ENCODE data around the gene PRDM15. TPM values are rescaled to one million over a fixed set of nuclear protein-coding genes. Genes with fewer than 3 reads are reported as not detected.

The PRDM15 gene
- total and polyA plus RNA-seq, 2 experiments from 2014 or later, result 2.3 to 4.2 TPM

- H3K36me3 ChIP-seq (ENCODE audit: low read depth), result peaks cover 6% of the 10 kb centered on the region; the same call in 1 of the 2 replicates
- no peak overlapping the region for H3K4me2 ChIP-seq (ENCODE audit: unreplicated experiment)
- WGBS, 2 experiments (ENCODE audit: low coverage in 1 of 2, low lambda C conversion rate in 2 of 2, missing lambda C conversion rate in 2 of 2), result 89 to 90% methylated on average over 21 of the region's 21 CpGs
- in situ Hi-C loops (cut with MboI), result no loop called here
- no peak for DNase-seq
- no peaks in the 10 kb centered on the region for H3K9me3 ChIP-seq (ENCODE audit: low read depth)
- H3K4me3 ChIP-seq, result no peak overlapping the region
- no peaks in the 10 kb centered on the region for H3K9me2 ChIP-seq (ENCODE audit: insufficient read depth)
- no peak overlapping the region for H3K9ac ChIP-seq
- no peaks in the 10 kb centered on the region for H3K27me3 ChIP-seq (replicated peaks; ENCODE audit: insufficient read depth)
- no peaks in the 10 kb centered on the region for H4K20me1 ChIP-seq (ENCODE audit: insufficient read depth)
- no peaks in the 10 kb centered on the region for H3K79me2 ChIP-seq (ENCODE audit: insufficient read depth)
- H2AFZ ChIP-seq, result no peak overlapping the region
- TF ChIP-seq EZH2 (IDR thresholded peaks at IDR 0.05; ENCODE audit: insufficient read depth, poor library complexity, severe bottlenecking) (no peak), EZH2phosphoT487 (IDR thresholded peaks at IDR 0.05; ENCODE audit: insufficient read depth, low read depth) (no peak)
- no peak overlapping the region for H3K27ac ChIP-seq
- no peaks in the 10 kb centered on the region for H3K4me1 ChIP-seq (ENCODE audit: insufficient read depth)
- no peaks in the 10 kb centered on the region for H3F3A ChIP-seq (ENCODE audit: insufficient read depth)
These were observed 26.8 kb downstream of the PRDM15 start for GRCh38 chr21:41852151-41852928.

GRCh38 chr21:41851090-41851790 lies 27.9 kb downstream of the PRDM15 start:
- DNase-seq, result no peak
- Histone ChIP-seq H3K36me3 (ENCODE audit: low read depth) (0 out of 2 replicates have a peak, but pooled peaks cover under 1% of the 10 kb centered on the region), H3K9me2 (ENCODE audit: insufficient read depth) (no peaks in the 10 kb centered on the region), H3K9me3 (ENCODE audit: low read depth) (no peaks in the 10 kb centered on the region), H2AFZ (no peak overlapping the region), H3K79me2 (ENCODE audit: insufficient read depth) (no peaks in the 10 kb centered on the region), H3K4me2 (ENCODE audit: unreplicated experiment) (no peak overlapping the region), H3K27me3 (replicated peaks; ENCODE audit: insufficient read depth) (no peaks in the 10 kb centered on the region), H3K4me3 (no peak overlapping the region), H3F3A (ENCODE audit: insufficient read depth) (no peaks in the 10 kb centered on the region), H3K27ac (no peak overlapping the region), H3K4me1 (ENCODE audit: insufficient read depth) (no peaks in the 10 kb centered on the region), H3K9ac (no peak overlapping the region), H4K20me1 (ENCODE audit: insufficient read depth) (no peaks in the 10 kb centered on the region)
- WGBS, 2 experiments (ENCODE audit: low coverage in 1 of 2, low lambda C conversion rate in 2 of 2, missing lambda C conversion rate in 2 of 2), result 93 to 95% methylated on average over 23 of the region's 23 CpGs
- in situ Hi-C loops (cut with MboI), result no loop called here
- TF ChIP-seq EZH2 (IDR thresholded peaks at IDR 0.05; ENCODE audit: insufficient read depth, poor library complexity, severe bottlenecking) (no peak), EZH2phosphoT487 (IDR thresholded peaks at IDR 0.05; ENCODE audit: insufficient read depth, low read depth) (no peak)

GRCh38 chr21:41850085-41850484 lies 29.1 kb downstream of the PRDM15 start:
- Histone ChIP-seq H2AFZ (no peak overlapping the region), H4K20me1 (ENCODE audit: insufficient read depth) (no peaks in the 10 kb centered on the region), H3K4me2 (ENCODE audit: unreplicated experiment) (no peak overlapping the region), H3K27me3 (replicated peaks; ENCODE audit: insufficient read depth) (no peaks in the 10 kb centered on the region), H3K9ac (no peak overlapping the region), H3K36me3 (ENCODE audit: low read depth) (no peaks in the 10 kb centered on the region), H3F3A (ENCODE audit: insufficient read depth) (no peaks in the 10 kb centered on the region), H3K9me2 (ENCODE audit: insufficient read depth) (no peaks in the 10 kb centered on the region), H3K27ac (no peak overlapping the region), H3K4me3 (no peak overlapping the region), H3K9me3 (ENCODE audit: low read depth) (no peaks in the 10 kb centered on the region), H3K79me2 (ENCODE audit: insufficient read depth) (no peaks in the 10 kb centered on the region), H3K4me1 (ENCODE audit: insufficient read depth) (no peaks in the 10 kb centered on the region)
- 84 to 89% methylated on average over 9 of the region's 9 CpGs for WGBS, 2 experiments (ENCODE audit: low coverage in 1 of 2, low lambda C conversion rate in 2 of 2, missing lambda C conversion rate in 2 of 2)
- DNase-seq, result no peak
- in situ Hi-C loops (cut with MboI), result no loop called here
- TF ChIP-seq EZH2 (IDR thresholded peaks at IDR 0.05; ENCODE audit: insufficient read depth, poor library complexity, severe bottlenecking), result no peak
- no peak for TF ChIP-seq EZH2phosphoT487 (IDR thresholded peaks at IDR 0.05; ENCODE audit: insufficient read depth, low read depth)

- in situ Hi-C loops (cut with MboI), result no loop called here
- Histone ChIP-seq H3K4me2 (ENCODE audit: unreplicated experiment) (no peak overlapping the region), H4K20me1 (ENCODE audit: insufficient read depth) (no peaks in the 10 kb centered on the region), H3F3A (ENCODE audit: insufficient read depth) (no peaks in the 10 kb centered on the region), H3K79me2 (ENCODE audit: insufficient read depth) (no peaks in the 10 kb centered on the region), H3K9me2 (ENCODE audit: insufficient read depth) (no peaks in the 10 kb centered on the region), H3K4me3 (no peak overlapping the region), H3K9me3 (ENCODE audit: low read depth) (no peaks in the 10 kb centered on the region), H2AFZ (no peak overlapping the region), H3K9ac (no peak overlapping the region), H3K27me3 (replicated peaks; ENCODE audit: insufficient read depth) (no peaks in the 10 kb centered on the region), H3K4me1 (ENCODE audit: insufficient read depth) (no peaks in the 10 kb centered on the region), H3K36me3 (ENCODE audit: low read depth) (no peaks in the 10 kb centered on the region), H3K27ac (no peak overlapping the region)
- TF ChIP-seq EZH2 (IDR thresholded peaks at IDR 0.05; ENCODE audit: insufficient read depth, poor library complexity, severe bottlenecking) (no peak), EZH2phosphoT487 (IDR thresholded peaks at IDR 0.05; ENCODE audit: insufficient read depth, low read depth) (no peak)
- no peak for DNase-seq
- WGBS, 2 experiments (ENCODE audit: low coverage in 1 of 2, low lambda C conversion rate in 2 of 2, missing lambda C conversion rate in 2 of 2), result 90 to 94% methylated on average over 15 of the region's 15 CpGs
These were observed 30.1 kb downstream of the PRDM15 start for GRCh38 chr21:41848958-41849580.
